HEK293 (cell line): ENCODE measurements around the gene LAD1.
A peak's percentile ranks its signal among the peaks of the same experiment; 100 is the strongest.

Source experiments
- CTCF ChIA-PET: fragments of 350-600 bp; formaldehyde crosslinking; extraction: SDS; loops from one replicate; lab custom pipeline; 2021; ENCODE audit warnings: antibody characterized with exemption; lab: Yijun Ruan, JAX
- POLR2A ChIA-PET: fragments of 300-600 bp; formaldehyde crosslinking; extraction: SDS; loops from one replicate; lab custom pipeline; 2020; ENCODE audit warnings: antibody characterized with exemption, inconsistent platforms; lab: Yijun Ruan, JAX
- H3K27ac ChIP-seq: fragments of 200-500 bp; sonication (Bioruptor generic); 2 replicates; pipeline ENCODE4 v1.5.1; 2014; ENCODE audit warnings: low read depth, low read length, control low read depth, inconsistent platforms; ENCODE audit errors: extremely low read depth
- H3K36me3 ChIP-seq, 2 experiments: fragments of 200-500 bp in 1 of 2; sonication (Bioruptor generic) in 1 of 2; 1 replicate in 1 of 2; 2 replicates in 1 of 2; pipeline ENCODE4 v1.5.1; 2014 to 2017; ENCODE audit warnings: inconsistent platforms in 2 of 2, low read length in 2 of 2; ENCODE audit not compliant: control insufficient read depth in 2 of 2, insufficient read depth in 1 of 2
- H3K4me1 ChIP-seq: fragments of 200-500 bp; sonication (Bioruptor generic); 2 replicates; pipeline ENCODE4 v1.5.1; 2014; ENCODE audit warnings: mild to moderate bottlenecking, low read length, inconsistent platforms; ENCODE audit not compliant: control insufficient read depth, insufficient read depth
- H3K4me3 ChIP-seq: 2 replicates; pipeline ENCODE4 v1.5.1; 2011; ENCODE audit warnings: low read depth, mild to moderate bottlenecking, control low read depth, low read length, moderate library complexity
- H3K9me3 ChIP-seq: fragments of 200-500 bp; sonication (Bioruptor generic); 2 replicates; pipeline ENCODE4 v1.5.1; 2014; ENCODE audit warnings: low read depth, low read length, inconsistent platforms; ENCODE audit not compliant: control insufficient read depth, insufficient read depth
- GFI1B ChIP-seq: fragments of 450-650 bp; formaldehyde crosslinking; IDR thresholded peaks from 2 replicates; pipeline ENCODE4 v1.5.1; 2016; ENCODE audit warnings: missing biosample characterization, missing genetic modification characterization
- KLF7 ChIP-seq: fragments of 450-650 bp; formaldehyde crosslinking; IDR thresholded peaks from 2 replicates; pipeline ENCODE4 v1.5.1; 2016; ENCODE audit warnings: missing biosample characterization, missing genetic modification characterization, borderline replicate concordance
- OSR2 ChIP-seq: fragments of 450-650 bp; formaldehyde crosslinking; IDR thresholded peaks from 2 replicates; pipeline ENCODE4 v1.5.1; 2016; ENCODE audit warnings: missing biosample characterization, missing genetic modification characterization
- SETDB1 ChIP-seq: IDR thresholded peaks from one replicate; pipeline ENCODE4 v1.6.1; 2017; ENCODE audit warnings: mild to moderate bottlenecking, low read length, moderate library complexity, mixed read lengths; ENCODE audit not compliant: insufficient read length
- ZBTB49 ChIP-seq: fragments of 450-650 bp; formaldehyde crosslinking; IDR thresholded peaks from 2 replicates; pipeline ENCODE4 v1.5.1; 2016; ENCODE audit warnings: missing biosample characterization, missing genetic modification characterization, low read depth
- ZBTB7A ChIP-seq: fragments of 450-650 bp; formaldehyde crosslinking; IDR thresholded peaks from 2 replicates; pipeline ENCODE4 v1.5.1; 2016; ENCODE audit warnings: low read depth, missing biosample characterization, missing genetic modification characterization
- ZNF133 ChIP-seq: fragments of 450-650 bp; formaldehyde crosslinking; IDR thresholded peaks from 2 replicates; pipeline ENCODE4 v1.5.1; 2016; ENCODE audit warnings: missing biosample characterization, missing genetic modification characterization
- ZNF138 ChIP-seq: fragments of 450-650 bp; formaldehyde crosslinking; IDR thresholded peaks from 2 replicates; pipeline ENCODE4 v1.5.1; 2016; ENCODE audit warnings: missing biosample characterization, missing genetic modification characterization, borderline replicate concordance
- ZNF155 ChIP-seq: fragments of 450-650 bp; formaldehyde crosslinking; IDR thresholded peaks from 2 replicates; pipeline ENCODE4 v1.5.1; 2016; ENCODE audit warnings: missing biosample characterization, missing genetic modification characterization
- ZNF223 ChIP-seq: fragments of 450-650 bp; formaldehyde crosslinking; IDR thresholded peaks from 2 replicates; pipeline ENCODE4 v1.5.1; 2016; ENCODE audit warnings: missing biosample characterization, missing genetic modification characterization
- ZNF292 ChIP-seq: fragments of 450-650 bp; formaldehyde crosslinking; IDR thresholded peaks from 2 replicates; pipeline ENCODE4 v1.5.1; 2016; ENCODE audit warnings: low read depth, missing biosample characterization, missing genetic modification characterization, borderline replicate concordance
- ZNF335 ChIP-seq: fragments of 450-650 bp; formaldehyde crosslinking; conservative IDR thresholded peaks from 2 replicates; pipeline ENCODE4 v1.5.1; 2016; ENCODE audit warnings: missing biosample characterization, missing genetic modification characterization
- ZNF48 ChIP-seq: fragments of 450-650 bp; formaldehyde crosslinking; IDR thresholded peaks from 2 replicates; pipeline ENCODE4 v1.5.1; 2016; ENCODE audit warnings: missing biosample characterization, missing genetic modification characterization
- ZNF529 ChIP-seq: fragments of 450-650 bp; formaldehyde crosslinking; IDR thresholded peaks from 2 replicates; pipeline ENCODE4 v1.5.1; 2017; ENCODE audit warnings: missing genetic modification characterization, missing biosample characterization; ENCODE audit not compliant: insufficient replicate concordance
- ZNF654 ChIP-seq: fragments of 450-650 bp; formaldehyde crosslinking; IDR thresholded peaks from 2 replicates; pipeline ENCODE4 v1.5.1; 2016; ENCODE audit warnings: low read depth, missing biosample characterization, missing genetic modification characterization
- ZNF777 ChIP-seq: fragments of 450-650 bp; formaldehyde crosslinking; IDR thresholded peaks from 2 replicates; pipeline ENCODE4 v1.5.1; 2017; ENCODE audit warnings: missing biosample characterization, missing genetic modification characterization, borderline replicate concordance
- TF ChIP-seq, protein P1 (sequence below): fragments of 450-650 bp; formaldehyde crosslinking; IDR thresholded peaks from 2 replicates; pipeline ENCODE4 v1.5.1; 2016; ENCODE audit warnings: missing biosample characterization, missing genetic modification characterization
- TF ChIP-seq, protein P2 (sequence below): fragments of 450-650 bp; formaldehyde crosslinking; conservative IDR thresholded peaks from 2 replicates; pipeline ENCODE4 v1.5.1; 2016; ENCODE audit warnings: low read depth, missing biosample characterization, missing genetic modification characterization
- TF ChIP-seq, protein P3 (sequence below): fragments of 450-650 bp; formaldehyde crosslinking; IDR thresholded peaks from 2 replicates; pipeline ENCODE4 v1.5.1; 2016; ENCODE audit warnings: missing biosample characterization, missing genetic modification characterization

Gene LAD1

DNA sequence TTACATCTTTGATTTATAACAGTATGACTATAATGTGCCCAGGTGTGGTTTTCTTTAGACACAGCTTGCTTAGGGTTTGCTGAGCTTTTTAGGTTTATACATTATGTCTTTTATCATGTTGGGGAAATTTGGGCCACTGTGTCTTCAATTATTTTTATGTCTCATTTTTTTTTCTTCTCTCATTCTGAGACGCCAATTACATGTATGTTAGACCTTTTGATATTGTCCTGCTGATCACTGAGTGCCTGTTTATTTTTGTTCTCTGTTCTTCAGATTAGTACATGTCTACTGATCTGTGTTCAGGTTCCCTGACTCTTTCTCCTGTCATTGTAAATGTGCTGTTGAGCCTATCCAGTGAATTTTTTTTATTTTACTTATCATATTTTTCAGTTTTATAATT, 57.7 kb downstream of the LAD1 start:
- TF ChIP-seq KLF7 (tag by site-specific recombination) (no peak), ZNF133 (tag by site-specific recombination) (peak; percentile 95), SETDB1 (peak; percentile 72), ZNF138 (tag by site-specific recombination) (no peak)
- TF ChIP-seq, protein P1, sequence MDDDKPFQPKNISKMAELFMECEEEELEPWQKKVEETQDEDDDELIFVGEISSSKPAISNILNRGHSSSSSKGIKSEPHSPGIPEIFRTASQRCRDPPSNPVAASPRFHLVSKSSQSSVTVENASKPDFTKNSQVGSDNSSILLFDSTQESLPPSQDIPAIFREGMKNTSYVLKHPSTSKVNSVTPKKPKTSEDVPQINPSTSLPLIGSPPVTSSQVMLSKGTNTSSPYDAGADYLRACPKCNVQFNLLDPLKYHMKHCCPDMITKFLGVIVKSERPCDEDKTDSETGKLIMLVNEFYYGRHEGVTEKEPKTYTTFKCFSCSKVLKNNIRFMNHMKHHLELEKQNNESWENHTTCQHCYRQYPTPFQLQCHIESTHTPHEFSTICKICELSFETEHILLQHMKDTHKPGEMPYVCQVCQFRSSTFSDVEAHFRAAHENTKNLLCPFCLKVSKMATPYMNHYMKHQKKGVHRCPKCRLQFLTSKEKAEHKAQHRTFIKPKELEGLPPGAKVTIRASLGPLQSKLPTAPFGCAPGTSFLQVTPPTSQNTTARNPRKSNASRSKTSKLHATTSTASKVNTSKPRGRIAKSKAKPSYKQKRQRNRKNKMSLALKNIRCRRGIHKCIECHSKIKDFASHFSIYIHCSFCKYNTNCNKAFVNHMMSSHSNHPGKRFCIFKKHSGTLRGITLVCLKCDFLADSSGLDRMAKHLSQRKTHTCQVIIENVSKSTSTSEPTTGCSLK (tag by site-specific recombination): no peak
- Histone ChIP-seq H3K4me1 (no peaks in the 10 kb centered on the region), H3K36me3 (no peaks in the 10 kb centered on the region), H3K4me3 (no peak overlapping the region), H3K27ac (no peak overlapping the region), H3K9me3 (no peaks in the 10 kb centered on the region)
- POLR2A ChIA-PET: no interaction called here
- CTCF ChIA-PET: no interaction called here

DNA sequence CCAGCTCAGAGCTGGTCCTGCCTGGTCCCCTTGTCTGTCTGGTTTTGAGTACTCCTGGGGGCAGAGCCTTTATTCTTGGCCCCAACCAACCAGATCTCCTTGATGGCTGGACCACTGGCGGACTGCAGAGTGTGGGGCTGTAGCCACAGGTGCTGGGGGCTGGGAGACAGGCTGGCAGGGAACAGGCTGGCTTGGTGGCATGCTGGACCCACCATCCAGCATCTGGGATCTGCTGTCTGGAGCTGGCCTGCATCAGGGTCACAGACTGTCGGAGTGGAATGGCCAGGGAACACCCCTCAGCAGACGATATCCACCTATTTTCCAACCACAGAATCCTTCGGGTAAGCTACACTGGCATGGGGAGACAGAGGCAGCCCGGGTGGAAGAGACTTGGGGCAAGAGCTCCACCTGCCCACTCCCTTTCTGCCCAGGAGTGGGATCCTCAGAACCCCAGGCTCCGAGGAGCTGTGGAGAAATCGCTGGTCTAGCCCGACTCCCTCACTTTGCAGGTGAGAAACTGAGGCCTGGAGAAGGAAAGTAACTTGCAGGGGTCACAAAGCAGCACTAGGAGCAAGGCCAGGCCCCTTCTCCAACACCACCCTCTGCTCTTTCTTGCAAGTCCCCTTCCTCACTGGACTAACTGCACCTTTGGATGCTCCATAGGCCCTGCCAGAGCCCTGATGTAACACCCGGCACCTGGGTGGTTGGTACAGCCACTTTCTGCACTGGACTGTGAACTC, 62.2 kb downstream of the LAD1 start:
- TF ChIP-seq ZNF223 (tag by site-specific recombination) (no peak), ZNF335 (tag by site-specific recombination) (no peak), ZNF777 (tag by site-specific recombination) (no peak)
- TF ChIP-seq, protein P2, sequence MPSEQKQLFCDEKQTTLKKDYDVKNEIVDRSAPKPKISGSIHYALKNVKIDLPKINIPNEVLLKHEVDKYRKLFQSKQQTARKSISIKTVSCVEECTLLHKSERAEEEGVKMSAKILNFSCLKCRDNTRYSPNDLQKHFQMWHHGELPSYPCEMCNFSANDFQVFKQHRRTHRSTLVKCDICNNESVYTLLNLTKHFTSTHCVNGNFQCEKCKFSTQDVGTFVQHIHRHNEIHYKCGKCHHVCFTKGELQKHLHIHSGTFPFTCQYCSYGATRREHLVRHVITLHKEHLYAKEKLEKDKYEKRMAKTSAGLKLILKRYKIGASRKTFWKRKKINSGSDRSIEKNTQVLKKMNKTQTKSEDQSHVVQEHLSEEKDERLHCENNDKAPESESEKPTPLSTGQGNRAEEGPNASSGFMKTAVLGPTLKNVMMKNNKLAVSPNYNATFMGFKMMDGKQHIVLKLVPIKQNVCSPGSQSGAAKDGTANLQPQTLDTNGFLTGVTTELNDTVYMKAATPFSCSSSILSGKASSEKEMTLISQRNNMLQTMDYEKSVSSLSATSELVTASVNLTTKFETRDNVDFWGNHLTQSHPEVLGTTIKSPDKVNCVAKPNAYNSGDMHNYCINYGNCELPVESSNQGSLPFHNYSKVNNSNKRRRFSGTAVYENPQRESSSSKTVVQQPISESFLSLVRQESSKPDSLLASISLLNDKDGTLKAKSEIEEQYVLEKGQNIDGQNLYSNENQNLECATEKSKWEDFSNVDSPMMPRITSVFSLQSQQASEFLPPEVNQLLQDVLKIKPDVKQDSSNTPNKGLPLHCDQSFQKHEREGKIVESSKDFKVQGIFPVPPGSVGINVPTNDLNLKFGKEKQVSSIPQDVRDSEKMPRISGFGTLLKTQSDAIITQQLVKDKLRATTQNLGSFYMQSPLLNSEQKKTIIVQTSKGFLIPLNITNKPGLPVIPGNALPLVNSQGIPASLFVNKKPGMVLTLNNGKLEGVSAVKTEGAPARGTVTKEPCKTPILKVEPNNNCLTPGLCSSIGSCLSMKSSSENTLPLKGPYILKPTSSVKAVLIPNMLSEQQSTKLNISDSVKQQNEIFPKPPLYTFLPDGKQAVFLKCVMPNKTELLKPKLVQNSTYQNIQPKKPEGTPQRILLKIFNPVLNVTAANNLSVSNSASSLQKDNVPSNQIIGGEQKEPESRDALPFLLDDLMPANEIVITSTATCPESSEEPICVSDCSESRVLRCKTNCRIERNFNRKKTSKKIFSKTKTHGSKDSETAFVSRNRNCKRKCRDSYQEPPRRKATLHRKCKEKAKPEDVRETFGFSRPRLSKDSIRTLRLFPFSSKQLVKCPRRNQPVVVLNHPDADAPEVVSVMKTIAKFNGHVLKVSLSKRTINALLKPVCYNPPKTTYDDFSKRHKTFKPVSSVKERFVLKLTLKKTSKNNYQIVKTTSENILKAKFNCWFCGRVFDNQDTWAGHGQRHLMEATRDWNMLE (tag by site-specific recombination): no peak
- TF ChIP-seq, all 188 proteins: peak for 0
- Histone ChIP-seq H3K4me1 (no peaks in the 10 kb centered on the region), H3K9me3 (no peaks in the 10 kb centered on the region), H3K27ac (no peak overlapping the region), H3K4me3 (no peak overlapping the region), H3K36me3 (no peaks in the 10 kb centered on the region)
- ChIA-PET CTCF (interaction anchor here (4.0 kb wide), 1 partner anchor 10 kb away, joined by 18 read pairs; no protein-coding TSS in a partner anchor), POLR2A (no interaction called here)

GRCh38 chr1:201335901-201336300, 63.2 kb downstream of the LAD1 start:
- ChIA-PET CTCF (interaction anchor here (4.0 kb wide), 1 partner anchor 11 kb away, joined by 18 read pairs; no protein-coding TSS in a partner anchor), POLR2A (no interaction called here)
- Histone ChIP-seq H3K36me3 (no peaks in the 10 kb centered on the region), H3K4me3 (no peak overlapping the region), H3K9me3 (no peaks in the 10 kb centered on the region), H3K27ac (no peak overlapping the region), H3K4me1 (no peaks in the 10 kb centered on the region)
- TF ChIP-seq GFI1B (tag by site-specific recombination) (no peak), ZBTB7A (tag by site-specific recombination) (no peak), OSR2 (tag by site-specific recombination) (no peak), ZBTB49 (tag by site-specific recombination) (no peak), ZNF529 (tag by site-specific recombination) (no peak), ZNF155 (no peak), ZNF292 (tag by site-specific recombination) (no peak), ZNF48 (tag by site-specific recombination) (no peak), ZNF654 (tag by site-specific recombination) (no peak)
- TF ChIP-seq, protein P3, sequence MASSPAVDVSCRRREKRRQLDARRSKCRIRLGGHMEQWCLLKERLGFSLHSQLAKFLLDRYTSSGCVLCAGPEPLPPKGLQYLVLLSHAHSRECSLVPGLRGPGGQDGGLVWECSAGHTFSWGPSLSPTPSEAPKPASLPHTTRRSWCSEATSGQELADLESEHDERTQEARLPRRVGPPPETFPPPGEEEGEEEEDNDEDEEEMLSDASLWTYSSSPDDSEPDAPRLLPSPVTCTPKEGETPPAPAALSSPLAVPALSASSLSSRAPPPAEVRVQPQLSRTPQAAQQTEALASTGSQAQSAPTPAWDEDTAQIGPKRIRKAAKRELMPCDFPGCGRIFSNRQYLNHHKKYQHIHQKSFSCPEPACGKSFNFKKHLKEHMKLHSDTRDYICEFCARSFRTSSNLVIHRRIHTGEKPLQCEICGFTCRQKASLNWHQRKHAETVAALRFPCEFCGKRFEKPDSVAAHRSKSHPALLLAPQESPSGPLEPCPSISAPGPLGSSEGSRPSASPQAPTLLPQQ: no peak
